COLO668 (cell line): Measurements from ENCODE around the gene C1QL2.

Experiments
- DNase-seq: peaks from one replicate; lab custom pipeline; 2025; ENCODE audit not compliant: unreplicated experiment; lab: John Stamatoyannopoulos, UW

C1QL2 gene

GRCh38 chr2:119144806-119145205 is 13.7 kb downstream of the C1QL2 start:
- no peak for DNase-seq

GRCh38 chr2:119142824-119143223 is 15.7 kb downstream of the C1QL2 start:
- no peak for DNase-seq

DNA sequence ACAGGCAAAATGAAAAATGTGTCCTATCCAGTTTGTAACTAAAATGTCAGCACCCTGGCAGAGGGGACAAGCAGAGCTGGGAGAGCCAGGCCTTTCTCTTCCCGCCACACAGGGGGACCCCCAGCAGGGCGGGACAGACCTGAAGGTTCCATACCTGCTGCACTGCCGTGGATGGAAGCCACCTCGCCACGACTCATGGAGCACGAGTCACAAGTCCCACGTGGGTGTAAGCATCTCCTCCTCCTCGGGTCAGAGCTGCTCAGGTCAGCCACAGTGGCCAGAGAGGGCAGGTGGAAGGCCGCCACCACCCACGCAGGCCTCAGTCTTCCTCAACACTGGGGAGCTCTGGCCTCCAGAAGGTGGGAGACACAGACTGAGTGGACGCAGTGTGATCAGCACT is 21.0 kb downstream of the C1QL2 start:
- no peak for DNase-seq

DNA sequence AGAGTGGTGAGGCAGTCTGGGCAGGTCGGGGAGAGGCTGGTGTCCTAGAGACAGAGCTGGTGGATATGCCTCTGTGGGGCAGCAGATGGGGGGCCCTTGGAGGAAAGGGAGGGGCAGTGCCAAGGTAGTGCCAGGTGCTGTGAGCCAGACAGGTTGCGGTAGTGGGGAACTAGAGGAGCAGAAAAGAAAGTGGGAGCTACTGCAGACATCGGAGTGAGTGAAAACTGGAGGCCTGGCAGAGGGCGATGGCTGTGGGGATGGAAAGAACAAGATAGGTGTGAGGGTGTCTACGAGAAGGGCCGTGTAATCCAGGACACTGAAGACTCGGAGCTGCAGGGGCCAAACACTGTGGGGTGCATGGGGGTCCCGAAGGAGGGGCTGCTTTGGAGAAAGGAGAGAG is 21.7 kb downstream of the C1QL2 start:
- no peak for DNase-seq

GRCh38 chr2:119136093-119136492 is 22.5 kb downstream of the C1QL2 start:
- peak; percentile 53 for DNase-seq

DNA sequence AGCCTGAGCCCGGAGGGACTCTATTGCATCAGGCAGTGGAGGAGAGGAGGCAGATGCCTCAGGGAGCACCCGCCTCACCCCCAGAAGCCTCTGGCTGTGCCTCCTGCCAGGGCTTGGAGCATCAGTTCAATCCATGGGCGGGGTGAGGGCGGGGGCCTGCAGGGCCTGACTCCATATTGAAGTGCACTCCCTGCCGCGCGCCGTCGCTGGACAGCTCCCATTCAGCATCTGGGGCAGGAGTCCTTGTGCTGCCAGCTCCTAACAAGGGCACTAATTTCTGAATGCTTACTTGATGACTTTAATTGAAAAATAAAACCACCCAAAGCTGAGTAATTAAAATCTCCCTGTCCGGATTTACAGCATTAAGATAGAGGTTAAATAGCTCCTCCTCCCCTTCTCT is 23.8 kb downstream of the C1QL2 start:
- DNase-seq = no peak

DNA sequence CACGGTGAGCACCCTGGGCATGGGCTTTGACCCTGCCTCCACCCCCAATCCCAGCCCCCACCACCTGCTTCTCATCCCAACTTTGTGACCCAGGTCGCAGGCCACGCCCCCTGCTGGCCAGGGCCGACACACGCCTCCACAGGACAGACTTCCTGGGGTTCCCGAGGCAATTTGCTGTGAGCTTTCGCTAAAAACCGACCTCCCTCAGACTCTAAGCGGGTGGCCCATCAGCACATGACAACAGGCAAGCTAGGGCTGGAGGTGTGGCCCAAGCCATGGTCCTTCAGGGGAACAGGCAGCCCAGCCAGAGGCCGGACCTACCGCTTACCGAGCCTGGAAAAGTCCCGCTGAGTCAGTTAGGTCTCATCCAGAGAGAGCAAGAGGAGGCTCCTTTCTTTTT is 31.9 kb downstream of the C1QL2 start:
- DNase-seq = peak; percentile 20

DNA sequence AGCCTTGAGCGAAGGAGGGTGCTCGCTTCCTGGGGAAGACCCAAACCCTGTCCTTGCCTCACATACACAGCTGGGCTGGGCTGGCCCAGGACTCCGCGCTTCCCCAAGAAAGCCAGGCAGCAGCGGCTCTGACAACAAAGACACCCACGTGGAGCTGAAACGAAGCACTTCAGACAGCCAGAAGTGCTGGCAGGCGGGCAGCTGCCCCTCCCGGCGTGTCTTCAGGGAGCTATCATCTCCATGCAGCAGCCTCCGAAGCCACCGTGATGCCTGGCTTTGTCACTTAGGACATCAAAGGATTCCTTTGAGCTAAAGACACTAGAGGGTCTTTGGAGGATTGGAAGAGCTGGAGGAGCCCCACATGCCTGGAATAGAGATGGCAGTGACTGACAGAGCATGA is 35.2 kb downstream of the C1QL2 start:
- no peak for DNase-seq

DNA sequence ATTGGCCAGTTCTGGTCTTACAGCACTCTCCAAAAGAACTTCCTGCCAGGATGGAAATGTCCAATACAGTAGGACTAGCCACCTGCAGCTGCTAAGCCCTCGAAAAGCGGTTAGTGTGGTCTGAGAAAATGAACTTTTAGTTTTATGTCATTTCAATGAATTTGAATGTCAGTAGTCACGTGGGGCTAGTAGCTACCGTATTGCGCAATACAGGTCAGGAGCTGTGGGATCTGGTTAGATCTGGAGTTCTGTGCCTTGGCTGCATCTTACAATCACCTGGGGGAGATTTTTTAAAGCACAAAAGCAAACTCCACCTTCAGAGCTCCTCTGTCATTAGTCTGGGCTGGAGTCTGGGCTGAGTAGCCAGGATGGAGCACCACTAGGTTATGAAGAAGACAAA is 35.9 kb downstream of the C1QL2 start:
- DNase-seq = no peak

DNA sequence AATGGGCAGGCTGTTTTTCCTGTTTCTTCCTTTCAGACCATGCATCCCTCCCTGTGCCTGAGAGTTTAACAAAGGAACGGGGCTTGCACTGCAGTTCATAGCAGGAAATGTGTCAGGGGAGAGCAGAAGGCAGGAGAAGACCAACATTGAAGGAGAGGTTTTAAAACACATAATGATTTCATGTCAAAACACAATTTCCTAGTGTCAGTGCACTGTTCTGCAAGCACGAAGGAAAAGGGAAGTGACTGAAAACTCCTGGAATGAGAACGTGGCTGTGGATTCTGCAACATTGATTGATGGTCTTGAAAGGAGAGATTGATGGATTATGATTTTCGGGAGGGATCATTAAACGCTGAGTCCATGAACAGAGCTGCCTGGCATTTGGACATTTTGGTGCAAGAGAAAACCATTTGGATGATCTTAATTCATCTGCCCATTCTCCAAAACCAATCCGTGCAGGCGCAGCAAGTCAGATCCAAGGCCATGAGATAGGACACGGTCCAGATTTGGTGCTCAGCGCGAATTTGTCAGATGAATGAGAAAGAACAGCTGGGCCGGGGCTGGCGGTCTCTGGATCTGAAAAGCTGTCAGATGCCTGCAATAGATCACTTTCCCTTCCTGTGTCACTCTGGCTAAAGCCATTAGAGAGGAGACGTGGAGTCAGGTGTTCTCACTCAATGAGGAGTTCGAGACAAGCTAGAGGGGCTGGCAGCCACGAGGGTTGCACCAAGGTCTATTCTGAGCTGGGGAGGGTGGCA is 38.4 kb downstream of the C1QL2 start:
- no peak for DNase-seq

- DNase-seq = no peak
Observed at GRCh38 chr2:119119076-119119785, 39.3 kb downstream of the C1QL2 start.

DNA sequence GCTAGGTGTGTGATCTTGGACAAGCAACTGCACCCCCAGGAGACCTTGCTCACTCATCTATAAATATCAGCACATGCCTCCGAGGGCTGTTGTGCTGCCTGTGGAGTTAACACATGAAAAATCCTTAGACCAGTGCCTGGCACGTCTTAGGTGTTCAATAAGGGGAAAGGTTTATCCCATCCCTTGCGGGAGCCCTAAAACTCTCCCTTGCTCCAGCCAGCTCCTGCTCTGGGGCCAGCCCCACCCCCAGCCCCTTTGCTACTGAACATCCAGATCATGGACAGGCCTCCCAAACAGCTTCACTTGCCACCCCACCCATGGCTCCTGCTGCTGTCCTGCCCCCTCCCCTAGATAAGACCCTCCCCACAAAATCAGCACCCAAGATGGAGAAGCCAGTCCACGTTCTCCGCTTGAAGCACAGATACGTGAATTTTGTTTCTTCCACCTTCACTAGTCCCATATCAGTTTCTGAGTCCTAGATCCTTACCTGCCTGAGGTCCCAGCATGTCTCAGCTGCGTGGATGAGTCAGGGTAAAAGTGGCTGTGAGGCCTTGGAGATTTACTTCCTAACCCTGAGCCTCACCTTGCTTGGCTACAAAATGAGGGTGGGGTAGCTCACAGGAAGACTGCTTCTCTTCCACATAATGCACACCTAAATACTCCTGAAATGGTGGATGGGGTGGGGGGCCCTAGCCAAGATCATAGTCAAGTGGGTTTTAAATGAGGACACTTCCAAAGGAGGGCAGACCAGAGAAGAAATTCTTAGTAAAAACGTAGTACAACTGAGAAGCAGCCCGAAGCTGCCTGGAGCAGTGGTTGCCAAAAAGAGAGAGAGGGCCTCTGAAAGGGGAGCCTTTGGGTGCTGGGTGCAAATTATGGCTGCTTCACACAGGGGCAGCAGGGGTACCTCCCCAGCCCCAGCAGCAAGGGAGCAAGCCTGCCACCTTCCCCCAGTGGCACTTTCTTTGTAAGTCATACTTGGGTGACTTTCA is 40.4 kb downstream of the C1QL2 start:
- DNase-seq = no peak

- DNase-seq = no peak
Observed at GRCh38 chr2:119117408-119117807, 41.1 kb downstream of the C1QL2 start.

DNA sequence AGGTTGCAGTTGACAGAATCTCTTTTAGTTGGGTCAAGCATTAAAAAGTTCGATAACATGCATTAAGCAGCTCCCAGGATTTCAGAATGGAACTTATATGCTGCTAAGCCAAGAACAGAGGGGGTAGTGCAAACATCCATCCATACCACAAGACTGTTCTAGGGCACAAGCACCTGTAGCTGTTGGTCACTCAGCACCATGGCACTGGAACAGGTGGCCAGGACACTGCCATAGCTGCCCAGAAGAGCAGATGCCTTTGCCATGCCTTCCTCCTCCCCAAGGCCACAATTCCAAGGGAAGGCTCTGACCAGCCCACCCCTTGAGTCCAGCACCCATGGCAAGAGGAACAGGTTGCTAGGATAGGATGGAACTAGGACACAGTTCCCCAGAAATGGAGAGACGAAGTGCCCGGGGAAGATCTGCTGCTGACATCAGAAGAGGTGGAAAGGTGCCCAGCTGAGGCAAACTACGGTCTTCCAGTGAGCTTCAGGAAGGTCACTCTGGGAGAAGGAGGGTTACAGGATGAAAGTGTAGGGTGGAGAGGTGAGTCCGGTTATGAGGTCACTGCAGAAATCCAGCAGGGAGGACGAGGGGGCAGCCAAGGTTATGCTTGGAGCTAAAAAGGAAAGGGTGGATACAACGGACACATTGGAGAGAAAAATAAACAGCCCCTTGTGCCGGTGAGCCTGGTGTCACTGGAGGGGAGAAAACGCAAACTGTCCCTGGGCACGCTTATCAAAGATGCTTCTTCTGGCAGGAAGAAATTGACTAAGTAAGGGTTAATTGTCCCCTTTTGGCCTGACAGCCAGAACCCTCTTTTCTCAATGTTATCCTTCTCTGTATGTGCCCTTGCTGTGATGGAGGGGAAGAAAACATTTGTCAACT is 41.9 kb downstream of the C1QL2 start:
- no peak for DNase-seq

DNA sequence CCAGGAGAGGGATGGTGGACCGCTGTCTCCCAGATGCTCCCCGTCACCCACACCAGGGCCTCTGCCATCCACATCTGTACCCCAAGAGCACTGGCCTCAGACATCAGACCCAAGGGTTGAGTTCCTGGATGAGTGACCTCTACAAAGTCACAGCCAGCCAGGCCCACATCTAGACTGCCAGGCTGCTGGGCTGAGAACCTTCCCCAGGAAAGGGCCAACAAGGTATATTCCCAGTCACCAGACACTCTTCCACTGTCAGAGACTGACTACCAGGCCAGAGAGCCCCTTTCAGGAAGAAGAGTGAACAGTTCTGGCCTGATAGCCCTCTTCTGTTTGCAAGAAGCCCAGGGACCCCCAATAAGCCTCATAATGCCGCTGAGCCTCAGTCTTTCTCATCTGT is 44.3 kb downstream of the C1QL2 start:
- no peak for DNase-seq

- DNase-seq = no peak
Observed at GRCh38 chr2:119113489-119113770, 45.1 kb downstream of the C1QL2 start.

DNA sequence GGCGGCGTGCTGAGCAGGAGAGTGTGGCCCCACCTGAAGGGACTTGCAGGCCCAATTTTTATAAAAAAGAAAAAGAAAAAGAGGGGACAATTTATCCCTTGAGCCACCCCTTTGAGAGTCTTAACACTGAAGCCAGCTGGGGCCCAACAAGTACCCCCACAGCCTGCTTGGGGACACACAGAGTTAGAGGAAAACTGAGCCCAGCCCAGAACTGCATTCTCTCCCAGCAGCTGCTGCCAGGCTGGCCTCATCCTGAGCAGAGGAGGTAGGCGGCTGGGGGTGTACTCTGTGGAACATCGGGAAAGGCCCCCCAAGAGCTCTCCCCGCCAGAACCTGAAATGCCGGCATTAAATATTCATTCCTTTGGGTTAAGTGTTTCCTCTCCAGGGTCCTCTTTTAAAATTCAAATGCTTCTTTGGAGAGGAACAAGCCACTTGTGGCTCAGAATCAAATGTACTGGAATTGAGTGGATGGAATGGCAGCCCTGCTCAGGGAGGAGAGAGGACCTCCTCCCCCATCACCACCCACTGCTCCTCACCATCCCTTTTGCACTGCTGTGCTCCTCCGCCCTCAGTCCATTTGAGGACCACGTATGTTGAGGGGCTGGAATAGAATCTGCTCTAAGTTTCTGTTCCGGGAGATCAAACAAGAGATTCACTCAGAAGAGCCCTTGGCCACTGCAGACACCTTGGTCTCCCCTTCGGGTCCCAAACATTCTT is 45.6 kb downstream of the C1QL2 start:
- DNase-seq = no peak

- DNase-seq = no peak
Observed at GRCh38 chr2:119112230-119112629, 46.3 kb downstream of the C1QL2 start.

GRCh38 chr2:119111115-119111975 is 47.2 kb downstream of the C1QL2 start:
- no peak for DNase-seq
